ENCODE measurements around the gene AKT1. TPM values are rescaled to one million over a fixed set of nuclear protein-coding genes. Genes with fewer than 3 reads are reported as not detected.

Gene AKT1
- total RNA-seq, 1 donor from 2014 or later = 124 TPM

GRCh38 chr14:104786091-104786586 lies 9.4 kb downstream of the AKT1 start:
- DNase-seq (ENCODE audit: low spot score) = no peak

GRCh38 chr14:104785708-104786080 lies 9.9 kb downstream of the AKT1 start:
- DNase-seq (ENCODE audit: low spot score) = no peak

GRCh38 chr14:104784846-104785707 lies 10.5 kb downstream of the AKT1 start:
- DNase-seq (ENCODE audit: low spot score) = no peak

GRCh38 chr14:104784218-104784568 lies 11.4 kb downstream of the AKT1 start:
- DNase-seq (ENCODE audit: low spot score) = no peak

GRCh38 chr14:104783484-104784217 lies 11.9 kb downstream of the AKT1 start:
- DNase-seq (ENCODE audit: low spot score) = no peak

GRCh38 chr14:104782808-104783139 lies 12.8 kb downstream of the AKT1 start:
- no peak for DNase-seq (ENCODE audit: low spot score)

GRCh38 chr14:104782086-104782807 lies 13.3 kb downstream of the AKT1 start:
- DNase-seq (ENCODE audit: low spot score) = no peak

- DNase-seq (ENCODE audit: low spot score) = no peak
Observed at GRCh38 chr14:104781271-104782077, 14.1 kb downstream of the AKT1 start.

- DNase-seq (ENCODE audit: low spot score) = no peak
Observed at GRCh38 chr14:104780513-104781030, 15.0 kb downstream of the AKT1 start.

GRCh38 chr14:104779776-104780512 lies 15.6 kb downstream of the AKT1 start:
- DNase-seq (ENCODE audit: low spot score) = no peak

- no peak for DNase-seq (ENCODE audit: low spot score)
Observed at GRCh38 chr14:104778694-104779331, 16.7 kb downstream of the AKT1 start.

GRCh38 chr14:104777808-104778249 lies 17.7 kb downstream of the AKT1 start:
- no peak for DNase-seq (ENCODE audit: low spot score)

- no peak for DNase-seq (ENCODE audit: low spot score)
Observed at GRCh38 chr14:104776961-104777807, 18.4 kb downstream of the AKT1 start.

- DNase-seq (ENCODE audit: low spot score) = no peak
Observed at GRCh38 chr14:104776481-104776880, 19.1 kb downstream of the AKT1 start.

GRCh38 chr14:104775073-104775489 lies 20.5 kb downstream of the AKT1 start:
- no peak for DNase-seq (ENCODE audit: low spot score)

GRCh38 chr14:104774453-104775072 lies 21.0 kb downstream of the AKT1 start:
- DNase-seq (ENCODE audit: low spot score) = no peak

GRCh38 chr14:104773505-104774452 lies 21.8 kb downstream of the AKT1 start:
- no peak for DNase-seq (ENCODE audit: low spot score)
